Caco-2 (cell line): ENCODE results near the gene FGF5. TPM values are rescaled to one million over a fixed set of nuclear protein-coding genes. Genes with fewer than 3 reads are reported as not detected.

Source experiments
- BruUV-seq: library from RNA; stranded (reverse); fragments of 400-500 nt; replicated peaks from 2 replicates; lab custom pipeline; 2021; lab: Mats Ljungman, UMichigan
- CTCF ChIA-PET: fragments of 300-600 bp; sonication (Branson Sonifier 250); formaldehyde crosslinking; loops from one replicate; lab custom pipeline; 2022; ENCODE audit warnings: antibody characterized with exemption; lab: Charles Lee
- POLR2A ChIA-PET: fragments of 300-600 bp; sonication (Branson Sonifier 250); formaldehyde crosslinking; loops from one replicate; lab custom pipeline; 2022; ENCODE audit warnings: antibody characterized with exemption; lab: Charles Lee
- DNase-seq, 2 experiments: peaks; one replicate each; pipeline versions ENCODE4 v3.0.0 to v3.0.0-alpha.2; 2020 to 2022
- H3K27me3 ChIP-seq: replicated peaks from 2 replicates; pipeline ENCODE4 v1.6.0; 2011; ENCODE audit warnings: low read length; ENCODE audit not compliant: control insufficient read depth, insufficient read depth
- H3K36me3 ChIP-seq: 2 replicates; pipeline ENCODE4 v1.5.1; 2011; ENCODE audit warnings: low read length; ENCODE audit not compliant: control insufficient read depth, insufficient read depth
- H3K4me1 ChIP-seq: fragments of 250-450 bp; sonication (Bioruptor Pico); 2 replicates; pipeline ENCODE4 v1.5.1; 2020; ENCODE audit warnings: mild to moderate bottlenecking
- H3K4me3 ChIP-seq: 2 replicates; pipeline ENCODE4 v1.5.1; 2011; ENCODE audit warnings: low read depth, mild to moderate bottlenecking, control low read depth, low read length
- H3K9me3 ChIP-seq: fragments of 250-450 bp; sonication (Bioruptor Pico); 2 replicates; pipeline ENCODE4 v1.5.1; 2020; ENCODE audit warnings: mild to moderate bottlenecking, moderate library complexity
- H3K27ac Mint-ChIP-seq: one replicate; pipeline ENCODE4 v1.8.0; 2022; ENCODE audit warnings: mixed read lengths; ENCODE audit not compliant: unreplicated experiment
- H3K27me3 Mint-ChIP-seq: one replicate; pipeline ENCODE4 v1.8.0; 2022; ENCODE audit warnings: mixed read lengths; ENCODE audit not compliant: insufficient read depth, unreplicated experiment
- H3K36me3 Mint-ChIP-seq: one replicate; pipeline ENCODE4 v1.8.0; 2022; ENCODE audit warnings: mild to moderate bottlenecking, mixed read lengths; ENCODE audit not compliant: insufficient read depth, unreplicated experiment
- H3K4me1 Mint-ChIP-seq: one replicate; pipeline ENCODE4 v1.8.0; 2022; ENCODE audit warnings: low read depth, mixed read lengths; ENCODE audit not compliant: unreplicated experiment
- H3K4me3 Mint-ChIP-seq: one replicate; pipeline ENCODE4 v1.8.0; 2022; ENCODE audit warnings: mild to moderate bottlenecking, moderate library complexity, mixed read lengths; ENCODE audit not compliant: unreplicated experiment
- H3K9me3 Mint-ChIP-seq: one replicate; pipeline ENCODE4 v1.8.0; 2022; ENCODE audit warnings: mixed read lengths; ENCODE audit not compliant: unreplicated experiment
- intact Hi-C: fragments of 100-400 bp; cut with micrococcal nuclease; formaldehyde crosslinking; loops from one replicate; pipeline ENCODE4 v1.10.0; 2022; ENCODE audit not compliant: unreplicated experiment
- total RNA-seq: library from RNA; stranded (reverse); gene quantifications from 2 replicates; pipeline ENCODE4 v1.2.3, GENCODE V29; 2022
- TF ChIP-seq, protein P1 (sequence below), 2 experiments: fragments of 200-600 bp in 1 of 2; IDR thresholded peaks; 1 replicate in 1 of 2; 2 replicates in 1 of 2; pipeline versions ENCODE4 v1.5.1 to v1.8.0; 2011 to 2022; ENCODE audit warnings: antibody characterized with exemption in 1 of 2, control low read depth in 1 of 2, inconsistent platforms in 1 of 2, low read depth in 1 of 2, low read length in 1 of 2, mild to moderate bottlenecking in 1 of 2, moderate library complexity in 1 of 2; ENCODE audit not compliant: insufficient read depth in 1 of 2, severe bottlenecking in 1 of 2, unreplicated experiment in 1 of 2

FGF5 gene
- total RNA-seq, 1 experiment from 2014 or later, result not detected

DNA sequence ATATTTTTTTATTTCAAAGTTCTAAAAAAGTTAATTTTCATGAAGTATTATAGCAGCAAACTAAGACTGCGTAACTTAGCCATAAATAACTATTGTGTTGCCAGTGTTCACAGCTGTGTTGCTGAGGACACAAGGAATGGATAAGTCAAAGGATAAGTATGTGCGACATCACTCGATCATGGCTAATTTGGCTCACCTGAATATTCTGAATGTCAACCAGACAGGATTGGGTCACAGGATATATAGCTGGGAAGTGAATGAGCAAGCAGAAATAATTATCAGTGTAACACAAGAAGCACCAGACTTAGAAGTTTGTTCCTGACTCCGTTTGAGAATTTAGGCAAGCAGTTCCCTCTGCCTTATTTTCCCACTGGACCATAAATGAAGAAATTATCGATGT, 35.3 kb upstream of the FGF5 start:
- Histone ChIP-seq H3K27me3 (no peaks in the 10 kb centered on the region), H3K9me3 (no peaks in the 10 kb centered on the region), H3K4me3 (no peak overlapping the region), H3K4me1 (no peaks in the 10 kb centered on the region), H3K36me3 (no peaks in the 10 kb centered on the region)
- no TSS peak for BruUV-seq
- CTCF ChIA-PET, result no interaction called here
- no peaks in the 10 kb centered on the region for H3K9me3 Mint-ChIP-seq
- no peak overlapping the region for H3K4me3 Mint-ChIP-seq
- TF ChIP-seq, protein P1, sequence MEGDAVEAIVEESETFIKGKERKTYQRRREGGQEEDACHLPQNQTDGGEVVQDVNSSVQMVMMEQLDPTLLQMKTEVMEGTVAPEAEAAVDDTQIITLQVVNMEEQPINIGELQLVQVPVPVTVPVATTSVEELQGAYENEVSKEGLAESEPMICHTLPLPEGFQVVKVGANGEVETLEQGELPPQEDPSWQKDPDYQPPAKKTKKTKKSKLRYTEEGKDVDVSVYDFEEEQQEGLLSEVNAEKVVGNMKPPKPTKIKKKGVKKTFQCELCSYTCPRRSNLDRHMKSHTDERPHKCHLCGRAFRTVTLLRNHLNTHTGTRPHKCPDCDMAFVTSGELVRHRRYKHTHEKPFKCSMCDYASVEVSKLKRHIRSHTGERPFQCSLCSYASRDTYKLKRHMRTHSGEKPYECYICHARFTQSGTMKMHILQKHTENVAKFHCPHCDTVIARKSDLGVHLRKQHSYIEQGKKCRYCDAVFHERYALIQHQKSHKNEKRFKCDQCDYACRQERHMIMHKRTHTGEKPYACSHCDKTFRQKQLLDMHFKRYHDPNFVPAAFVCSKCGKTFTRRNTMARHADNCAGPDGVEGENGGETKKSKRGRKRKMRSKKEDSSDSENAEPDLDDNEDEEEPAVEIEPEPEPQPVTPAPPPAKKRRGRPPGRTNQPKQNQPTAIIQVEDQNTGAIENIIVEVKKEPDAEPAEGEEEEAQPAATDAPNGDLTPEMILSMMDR (IDR thresholded peaks at IDR 0.05; ENCODE audit: insufficient read depth in 1 of 2, low read depth in 1 of 2, low read length in 1 of 2, severe bottlenecking in 1 of 2, unreplicated experiment in 1 of 2), result no peak
- POLR2A ChIA-PET, result no interaction called here
- no peak overlapping the region for H3K27ac Mint-ChIP-seq
- no peak for DNase-seq
- H3K27me3 Mint-ChIP-seq, result peaks cover 11% of the 10 kb centered on the region
- no peaks in the 10 kb centered on the region for H3K4me1 Mint-ChIP-seq
- intact Hi-C loops, result no loop called here
- peaks cover 4% of the 10 kb centered on the region for H3K36me3 Mint-ChIP-seq

DNA sequence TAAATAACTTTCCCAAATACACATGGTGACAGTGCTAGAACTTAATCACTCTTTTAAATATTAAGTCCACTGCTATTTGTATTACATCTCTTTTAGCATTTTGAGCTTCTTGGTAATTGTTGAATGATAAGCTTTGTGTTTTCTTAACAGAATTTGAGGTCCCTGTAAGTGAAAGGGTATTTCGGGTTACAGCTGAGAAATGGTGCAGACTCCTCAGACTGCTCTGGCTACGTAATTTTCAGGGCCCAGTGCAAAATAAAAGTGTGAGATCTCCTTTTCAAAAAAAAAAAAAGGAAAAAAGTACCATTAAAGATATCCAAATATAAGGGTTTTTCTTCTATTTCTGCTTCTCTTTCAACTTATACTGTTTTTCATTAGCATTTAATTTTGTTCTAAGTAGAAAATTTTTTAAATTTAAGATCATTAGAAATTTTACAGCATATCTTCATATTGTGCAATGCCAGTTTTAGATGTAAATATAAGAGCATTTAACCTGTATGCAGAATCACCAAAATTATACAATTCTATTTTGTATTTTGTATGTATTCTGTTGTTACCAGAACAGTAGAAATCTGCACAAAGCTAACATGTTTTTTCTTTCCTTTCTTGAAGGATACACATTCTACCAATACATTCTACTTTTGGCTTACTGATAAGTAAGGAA, 33.6 kb upstream of the FGF5 start:
- BruUV-seq, result no TSS peak
- Mint-ChIP-seq H3K4me3 (no peak overlapping the region), H3K36me3 (peaks cover 4% of the 10 kb centered on the region), H3K4me1 (no peaks in the 10 kb centered on the region), H3K9me3 (no peaks in the 10 kb centered on the region), H3K27me3 (peaks cover 11% of the 10 kb centered on the region), H3K27ac (no peak overlapping the region)
- H3K4me3 ChIP-seq, result no peak overlapping the region
- TF ChIP-seq, protein P1 (IDR thresholded peaks at IDR 0.05; ENCODE audit: insufficient read depth in 1 of 2, low read depth in 1 of 2, low read length in 1 of 2, severe bottlenecking in 1 of 2, unreplicated experiment in 1 of 2), result no peak
- no peak for DNase-seq
- no peaks in the 10 kb centered on the region for H3K9me3 ChIP-seq
- intact Hi-C loops, result no loop called here
- ChIA-PET POLR2A (no interaction called here), CTCF (no interaction called here)
- no peaks in the 10 kb centered on the region for H3K4me1 ChIP-seq
- no peaks in the 10 kb centered on the region for H3K36me3 ChIP-seq
- no peaks in the 10 kb centered on the region for H3K27me3 ChIP-seq

DNA sequence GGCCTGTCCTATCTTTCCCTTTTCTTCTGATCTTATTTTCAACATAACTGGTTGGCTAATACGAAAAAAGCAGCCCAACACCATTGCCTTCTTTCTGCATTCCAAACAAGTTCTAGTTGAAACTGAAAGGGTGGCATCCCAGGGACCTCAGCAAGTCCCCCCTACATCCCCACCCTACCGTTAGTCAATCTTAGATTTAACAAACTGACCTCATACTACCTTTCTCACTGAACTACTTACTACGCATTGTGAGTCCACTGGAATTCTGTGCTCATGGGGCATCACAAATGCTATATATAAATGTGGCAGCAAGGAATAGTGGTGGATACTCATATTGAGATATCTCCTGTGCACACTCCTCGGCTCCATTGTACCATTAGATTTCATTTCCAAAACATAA, 33.1 kb upstream of the FGF5 start:
- Histone ChIP-seq H3K4me1 (no peaks in the 10 kb centered on the region), H3K9me3 (no peaks in the 10 kb centered on the region), H3K4me3 (no peak overlapping the region), H3K27me3 (no peaks in the 10 kb centered on the region), H3K36me3 (no peaks in the 10 kb centered on the region)
- Mint-ChIP-seq H3K9me3 (no peaks in the 10 kb centered on the region), H3K4me3 (no peak overlapping the region), H3K36me3 (peaks cover 4% of the 10 kb centered on the region), H3K4me1 (no peaks in the 10 kb centered on the region), H3K27me3 (peaks cover 11% of the 10 kb centered on the region), H3K27ac (no peak overlapping the region)
- DNase-seq, result no peak
- ChIA-PET POLR2A (no interaction called here), CTCF (no interaction called here)
- TF ChIP-seq, protein P1 (IDR thresholded peaks at IDR 0.05; ENCODE audit: insufficient read depth in 1 of 2, low read depth in 1 of 2, low read length in 1 of 2, severe bottlenecking in 1 of 2, unreplicated experiment in 1 of 2), result no peak
- no TSS peak for BruUV-seq
- intact Hi-C loops, result no loop called here
